GM19463 (cell line): Measurements from ENCODE around the gene CACNA1C.
"Not testable (repeated sequence)": the region's sequence is repeated elsewhere in the genome, so short reads cannot be mapped to it uniquely, and the experiment has no call there.

Experiments used
- ATAC-seq: cut with Tn5 transposase; IDR thresholded peaks from one replicate; pipeline ENCODE4 v1.9.1; 2021; ENCODE audit warnings: mild to moderate bottlenecking, moderate library complexity; ENCODE audit not compliant: unreplicated experiment

The CACNA1C gene

GRCh38 chr12:2691006-2691344, 638.2 kb downstream of the CACNA1C start:
- no peak for ATAC-seq

GRCh38 chr12:2691345-2692071, 638.7 kb downstream of the CACNA1C start:
- ATAC-seq, result peak; percentile 83

- no peak for ATAC-seq
Measured at GRCh38 chr12:2692080-2692479, 639.3 kb downstream of the CACNA1C start.

GRCh38 chr12:2693244-2693860, 640.6 kb downstream of the CACNA1C start:
- no peak for ATAC-seq

DNA sequence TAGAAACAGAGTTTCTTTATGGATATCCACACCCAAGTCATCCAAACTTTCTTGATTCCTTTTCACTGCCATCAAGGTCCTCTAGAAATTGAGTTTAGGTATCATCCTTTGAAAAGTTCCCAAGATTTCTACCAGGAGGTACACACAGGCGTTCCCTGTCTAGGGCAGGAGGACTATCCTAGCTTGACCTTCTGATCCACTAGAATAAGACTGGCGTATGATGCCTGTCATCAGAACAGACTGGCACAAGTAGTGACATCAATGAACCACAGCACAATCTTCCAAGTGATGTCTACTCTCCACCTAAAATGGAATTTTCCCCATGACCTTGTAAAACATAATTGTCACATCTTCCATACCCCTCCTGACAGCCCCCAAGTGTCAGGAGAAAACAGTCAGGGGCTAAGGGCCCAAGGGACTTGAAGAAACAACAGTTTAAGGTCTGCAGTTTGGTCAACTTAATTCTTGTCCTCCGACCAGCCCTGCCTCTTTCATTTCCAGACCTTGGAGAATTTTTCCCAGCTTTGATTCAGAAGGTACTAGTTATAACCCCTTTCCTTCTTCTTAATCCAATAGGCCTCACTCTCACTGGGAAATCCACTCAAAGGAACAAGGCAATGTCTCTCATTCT, 641.3 kb downstream of the CACNA1C start:
- no peak for ATAC-seq

DNA sequence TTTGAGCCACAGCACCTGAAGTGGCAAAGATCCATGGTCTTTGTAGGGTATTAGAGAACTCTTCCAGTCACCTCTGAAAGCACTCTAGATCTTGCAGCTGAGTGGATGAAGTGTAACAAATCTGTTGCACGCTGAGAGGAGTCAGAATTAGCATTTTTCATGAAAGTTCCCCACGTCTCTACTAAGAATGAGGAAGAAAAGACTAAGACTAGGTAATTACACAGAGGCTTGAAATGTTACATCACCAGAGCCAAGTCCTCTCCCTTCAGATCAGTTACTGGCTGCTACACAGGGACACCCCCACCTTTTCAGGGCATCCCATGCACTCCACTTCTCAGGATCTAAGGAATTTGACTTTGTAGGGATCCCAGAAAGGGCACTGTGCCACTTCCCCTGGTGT, 643.3 kb downstream of the CACNA1C start:
- no peak for ATAC-seq

- ATAC-seq, result no peak
Measured at GRCh38 chr12:2697057-2697800, 644.4 kb downstream of the CACNA1C start.

DNA sequence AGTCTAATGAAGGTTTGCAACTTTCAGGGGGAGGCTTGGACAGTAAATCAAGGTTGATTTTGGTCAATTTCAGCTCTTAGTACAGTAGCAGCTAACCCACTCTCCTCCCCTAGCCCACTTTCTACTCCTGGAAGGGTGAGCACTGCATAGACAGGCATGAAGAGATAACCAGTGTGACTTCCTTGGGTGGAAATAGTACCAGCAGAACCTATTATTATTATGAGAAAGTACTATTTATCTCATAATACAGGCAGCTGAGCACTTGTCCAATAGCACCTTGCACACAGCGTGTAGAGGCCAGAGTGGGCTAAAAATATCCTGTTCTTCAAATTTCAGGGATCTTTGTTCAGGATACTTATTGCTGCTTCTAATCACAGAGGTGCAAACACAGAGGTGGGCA, 645.8 kb downstream of the CACNA1C start:
- ATAC-seq, result no peak

GRCh38 chr12:2710701-2711100, 657.9 kb downstream of the CACNA1C start:
- no peak for ATAC-seq

DNA sequence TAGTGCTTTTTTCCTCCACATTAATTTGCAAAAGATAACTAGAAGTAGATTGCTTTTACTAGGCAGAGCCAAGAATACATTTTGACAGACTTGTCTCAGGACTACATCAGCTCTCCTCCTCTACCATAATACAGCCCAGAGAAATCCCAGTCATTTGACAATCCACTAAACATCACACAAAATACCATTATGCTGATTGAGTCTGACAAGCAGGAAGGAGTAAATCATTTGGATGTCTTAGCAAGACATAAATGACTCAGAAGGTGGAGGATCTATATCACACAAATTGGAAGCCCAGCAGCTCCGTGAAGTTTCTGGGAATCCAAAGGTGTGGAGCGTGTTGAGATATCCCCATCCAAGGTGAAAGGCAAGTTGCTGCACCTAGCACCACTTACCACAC, 666.6 kb downstream of the CACNA1C start:
- no peak for ATAC-seq

- no peak for ATAC-seq
Measured at GRCh38 chr12:2722806-2723205, 670.0 kb downstream of the CACNA1C start.

GRCh38 chr12:2732290-2732689, 679.5 kb downstream of the CACNA1C start:
- ATAC-seq, result no peak

DNA sequence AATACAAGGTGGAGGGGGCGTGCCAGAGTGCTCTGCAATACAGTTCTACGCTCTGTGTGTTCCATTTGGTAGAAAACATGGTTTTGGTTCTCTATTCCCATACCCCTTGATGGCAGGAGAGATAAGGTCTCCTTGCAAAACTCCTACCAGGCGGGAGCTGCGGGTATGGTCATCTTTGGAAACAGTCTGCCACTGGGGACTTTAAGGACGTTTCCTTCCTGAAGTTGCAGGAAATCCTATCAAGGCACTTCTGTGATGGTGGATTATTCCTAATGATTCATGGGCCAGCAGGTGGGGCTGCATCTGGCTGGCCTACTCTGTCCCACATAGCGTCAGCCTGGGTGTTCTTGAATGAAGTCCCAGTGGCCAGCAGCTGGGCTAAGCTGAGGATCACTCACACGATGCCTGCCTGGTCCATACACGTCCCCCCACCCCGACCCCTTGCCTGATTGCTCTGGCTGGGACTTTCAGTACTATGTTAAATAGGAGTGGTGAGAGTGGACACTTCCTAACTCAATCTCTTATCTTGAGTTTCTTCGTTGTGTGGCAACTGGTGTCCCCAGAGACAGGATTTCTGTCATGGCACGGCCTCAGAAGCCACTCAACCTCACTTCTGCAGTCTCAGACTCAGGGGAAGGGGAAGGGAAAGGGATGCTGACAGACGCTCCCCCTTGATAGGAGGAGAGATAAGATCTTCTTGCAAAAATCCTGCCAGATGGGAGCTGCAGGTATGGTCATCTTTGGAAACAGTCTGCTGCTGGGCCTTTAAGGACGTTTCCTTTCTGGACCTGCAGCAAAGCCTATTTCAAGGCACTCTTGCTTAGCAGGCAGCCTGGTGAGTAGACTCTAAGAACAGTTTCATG, 680.9 kb downstream of the CACNA1C start:
- ATAC-seq, result no peak

DNA sequence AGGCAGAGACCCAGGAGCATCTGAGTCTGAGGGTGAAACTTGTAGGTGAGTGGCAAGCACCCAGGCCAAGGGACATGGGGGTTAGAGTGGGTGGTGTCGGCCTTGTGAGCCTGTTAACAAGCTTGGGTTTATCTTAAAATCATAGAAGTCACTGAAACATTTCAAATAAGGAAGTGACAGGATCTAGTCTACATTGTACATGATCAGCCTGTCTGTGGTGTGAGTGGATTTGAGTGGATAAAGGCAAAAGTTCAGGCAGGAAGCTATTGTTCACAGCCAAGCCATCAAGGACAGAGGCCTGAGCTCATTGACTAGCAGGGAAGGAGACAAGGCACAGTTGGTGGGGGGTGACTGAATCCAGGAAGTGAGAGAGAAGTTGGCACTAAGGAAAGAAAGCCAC, 682.6 kb downstream of the CACNA1C start:
- ATAC-seq, result no peak

DNA sequence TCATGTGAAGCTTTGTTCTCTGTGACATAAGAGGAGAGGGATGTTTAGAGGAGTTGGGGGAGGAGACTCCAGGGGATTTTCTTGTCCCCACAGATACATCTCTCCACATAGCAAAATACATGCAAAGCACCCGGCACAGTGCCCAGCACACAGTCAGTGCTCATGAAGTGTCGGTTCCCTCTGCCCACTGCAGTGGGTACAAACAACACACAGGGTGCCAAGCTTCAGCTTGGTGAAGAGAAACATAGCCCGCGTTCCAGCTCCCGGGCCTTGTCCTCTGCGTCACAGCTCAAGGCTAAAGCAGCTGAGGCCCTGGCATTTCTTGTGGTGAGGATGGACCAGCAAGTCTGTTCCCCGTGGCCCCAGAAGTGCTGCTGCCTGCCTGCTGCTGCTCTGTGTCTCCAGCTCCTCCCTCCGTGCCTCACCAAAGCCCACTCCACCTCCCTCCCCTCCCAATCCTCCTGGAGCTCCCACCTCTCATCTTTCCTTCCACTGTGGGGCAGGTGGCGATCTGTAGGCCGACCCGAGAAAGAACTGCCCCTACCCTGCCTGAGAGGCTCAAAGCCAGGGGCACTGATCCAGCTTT, 685.0 kb downstream of the CACNA1C start:
- ATAC-seq, result no peak

DNA sequence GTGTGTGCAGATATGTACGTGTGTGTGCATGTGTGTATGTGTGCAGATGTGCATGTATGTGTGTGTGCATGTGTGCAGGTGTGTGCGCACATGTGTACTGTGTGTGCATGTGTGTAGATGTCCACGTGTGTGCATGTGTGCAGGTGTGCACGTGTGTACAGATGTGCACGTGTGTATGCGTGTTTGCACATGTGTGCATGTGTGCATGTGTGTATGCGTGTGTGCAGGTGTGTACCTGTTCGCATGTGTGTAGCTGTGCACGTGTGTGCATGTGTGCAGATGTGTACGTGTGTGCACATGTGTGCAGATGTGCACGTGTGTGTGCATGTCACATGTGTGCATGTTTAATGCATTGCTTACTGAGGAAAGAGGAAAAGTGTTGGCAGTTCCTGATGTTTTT, 686.3 kb downstream of the CACNA1C start:
- no peak for ATAC-seq

- ATAC-seq, result no peak
Measured at GRCh38 chr12:2739832-2740641, 687.2 kb downstream of the CACNA1C start.

DNA sequence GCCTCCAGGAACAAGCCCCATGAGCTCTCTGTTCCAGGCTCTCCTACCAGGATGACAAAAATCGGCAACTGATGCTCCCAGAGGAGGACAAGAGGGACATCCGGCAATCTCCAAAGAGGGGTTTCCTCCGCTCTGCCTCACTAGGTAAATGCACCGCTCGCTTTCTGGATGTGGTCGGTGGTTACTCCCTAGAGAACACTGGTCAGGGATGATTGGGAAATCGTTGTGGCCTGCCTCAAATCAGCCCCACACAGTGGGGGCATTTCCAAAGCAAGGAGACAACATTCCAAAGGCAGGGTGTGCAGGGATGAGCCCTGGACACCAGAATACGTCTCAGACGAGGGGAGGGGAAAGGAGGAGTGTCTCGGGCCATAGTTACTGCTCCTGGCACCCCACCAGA, 689.2 kb downstream of the CACNA1C start:
- ATAC-seq, result not testable (repeated sequence)

DNA sequence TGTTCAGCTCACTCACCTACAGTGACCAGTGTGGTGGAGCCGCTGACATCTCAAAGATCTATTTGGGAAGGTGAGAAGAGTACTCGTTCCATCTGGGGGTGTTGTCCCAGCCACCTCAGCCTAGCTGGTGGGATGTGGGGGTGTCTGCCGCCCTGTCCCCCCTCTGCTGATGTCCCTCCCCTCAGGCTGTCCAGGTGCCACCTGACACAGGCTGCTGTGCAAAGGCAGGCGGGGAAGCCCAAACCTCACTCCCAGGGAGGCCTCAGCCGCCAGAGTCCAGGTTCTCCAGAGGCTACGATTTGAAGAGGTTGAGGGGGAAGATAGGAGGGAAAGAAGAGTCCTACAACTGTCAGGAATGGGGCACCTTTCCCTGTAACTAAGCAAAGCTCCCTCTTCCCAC, 690.7 kb downstream of the CACNA1C start:
- no peak for ATAC-seq

DNA sequence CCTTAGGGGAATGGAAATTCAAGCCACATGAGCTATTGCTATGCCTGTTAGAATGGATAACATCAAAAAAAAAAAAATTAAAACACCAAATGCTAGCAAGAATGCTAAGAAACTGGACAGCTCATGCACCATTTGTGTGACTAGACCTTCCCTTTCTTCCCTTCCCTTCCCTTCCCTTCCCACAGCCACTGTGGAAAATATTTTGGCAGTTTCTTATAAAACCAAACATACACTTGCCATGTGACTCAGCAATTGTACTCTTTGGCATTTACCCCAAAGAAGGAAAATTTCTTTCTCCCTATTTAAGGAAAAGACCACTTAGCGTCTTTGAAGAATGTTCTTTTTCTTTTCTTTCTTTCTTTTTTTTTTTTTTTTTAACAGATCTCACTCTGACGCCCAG, 692.9 kb downstream of the CACNA1C start:
- no peak for ATAC-seq
